Loucy (cell line): ENCODE measurements around the gene FOXP4.

Experiments used
- CTCF ChIP-seq: fragments of 200-600 bp; sonication (generic); conservative IDR thresholded peaks from 2 replicates; pipeline ENCODE4 v1.5.1; 2014; ENCODE audit warnings: mild to moderate bottlenecking, antibody characterized with exemption, low read length
- EZH2phosphoT487 ChIP-seq: fragments of 200-600 bp; IDR thresholded peaks from 2 replicates; pipeline ENCODE4 v1.6.1; 2018; ENCODE audit warnings: antibody characterized with exemption, mild to moderate bottlenecking, moderate library complexity, borderline replicate concordance

GRCh38 chr6:41531016-41531415 is 15.2 kb upstream of the FOXP4 start:
- TF ChIP-seq CTCF, result no peak
- TF ChIP-seq EZH2phosphoT487, result no peak
